EH (cell line): ENCODE results near the gene AMPD2.
"Not testable (repeated sequence)": the region's sequence is repeated elsewhere in the genome, so short reads cannot be mapped to it uniquely, and the experiment has no call there.

Experiments used
- DNase-seq: peaks from one replicate; pipeline ENCODE4 v3.0.0-alpha.2; 2015; ENCODE audit warnings: low read depth

The AMPD2 gene

GRCh38 chr1:109653306-109653705, 33.7 kb downstream of the AMPD2 start:
- DNase-seq = peak; percentile 51

- no peak for DNase-seq
Observed at GRCh38 chr1:109654519-109654918, 34.9 kb downstream of the AMPD2 start.

GRCh38 chr1:109655615-109656519, 36.2 kb downstream of the AMPD2 start, which contains the start of gene GSTM4:
TSS of gene GSTM4 (plus strand) at chr1:109656099. CDS start at chr1:109656390, 291 bp downstream.
- peak; percentile 81 for DNase-seq

GRCh38 chr1:109657395-109657794, 37.8 kb downstream of the AMPD2 start:
- no peak for DNase-seq

- DNase-seq = no peak
Observed at GRCh38 chr1:109657970-109658369, 38.3 kb downstream of the AMPD2 start.

- DNase-seq = no peak
Observed at GRCh38 chr1:109658533-109659042, 39.0 kb downstream of the AMPD2 start.

DNA sequence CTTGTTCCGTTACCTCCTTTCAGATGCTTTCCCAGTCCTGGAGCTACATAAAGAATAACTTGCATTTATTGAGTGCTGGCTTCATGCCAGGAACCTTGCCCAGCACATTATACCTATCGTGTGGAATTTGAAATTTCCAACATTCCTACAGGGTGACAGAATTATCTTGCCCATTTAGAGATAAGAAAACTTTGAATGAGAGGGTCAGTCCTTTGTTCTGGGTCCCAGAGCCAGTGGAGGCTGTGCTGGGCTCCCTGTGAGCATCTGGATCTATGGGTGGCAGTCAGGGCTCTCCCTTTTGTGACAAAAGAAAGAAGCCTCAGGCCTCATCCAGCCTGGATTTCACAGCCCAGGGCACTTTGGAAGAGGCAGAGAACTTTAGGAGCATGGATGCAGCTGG, 39.5 kb downstream of the AMPD2 start:
- DNase-seq = no peak

DNA sequence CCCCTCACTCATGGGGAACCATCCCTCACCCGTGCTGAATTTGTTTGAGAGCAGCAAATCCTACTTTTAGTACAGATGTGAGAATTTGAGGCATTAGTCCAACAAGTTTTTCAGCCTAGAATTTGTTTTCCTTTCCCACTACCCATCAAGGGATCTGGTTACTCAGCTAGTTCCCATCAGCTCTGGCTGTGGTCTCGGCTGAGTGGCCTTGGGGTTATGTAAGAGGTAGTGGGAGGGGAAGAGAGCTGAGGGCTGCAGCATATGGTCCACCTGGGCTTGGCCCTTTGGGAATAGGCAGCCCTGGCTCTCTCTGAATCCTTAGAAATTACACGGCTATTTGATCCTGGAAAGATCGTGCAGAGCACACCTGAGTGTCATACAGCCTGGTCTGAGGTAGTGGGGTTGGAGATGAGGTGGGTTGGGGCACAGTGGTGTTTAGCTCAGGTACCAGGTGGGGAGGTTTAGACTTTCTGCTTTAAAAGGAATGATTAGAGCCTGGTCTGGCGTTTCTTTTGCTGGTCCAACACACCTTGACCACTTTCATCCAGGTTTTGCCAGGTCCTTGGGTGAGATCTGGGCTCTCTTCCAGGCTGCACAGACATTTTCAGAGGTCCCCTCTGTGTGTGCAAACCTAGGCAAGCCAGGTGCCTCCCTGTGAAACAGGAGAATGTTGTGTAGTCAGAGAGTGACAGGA, 40.5 kb downstream of the AMPD2 start:
- DNase-seq = no peak

DNA sequence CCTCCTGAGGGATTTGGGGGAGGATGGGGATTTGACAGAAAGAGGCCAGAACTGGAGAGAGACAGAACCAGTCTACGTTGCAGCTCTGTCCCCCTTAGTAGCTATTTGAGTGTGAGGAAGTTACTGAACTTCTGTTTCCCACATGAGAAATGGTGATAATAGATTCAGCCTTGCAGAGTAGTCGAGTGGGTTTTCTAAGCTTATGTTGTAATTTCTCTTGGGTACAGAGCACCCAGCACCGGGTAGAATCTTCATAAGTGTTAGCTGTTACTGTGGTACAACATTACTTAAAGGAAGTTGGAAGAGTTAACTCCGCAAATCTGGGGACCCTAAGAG, 41.0 kb downstream of the AMPD2 start:
- not testable (repeated sequence) for DNase-seq

DNA sequence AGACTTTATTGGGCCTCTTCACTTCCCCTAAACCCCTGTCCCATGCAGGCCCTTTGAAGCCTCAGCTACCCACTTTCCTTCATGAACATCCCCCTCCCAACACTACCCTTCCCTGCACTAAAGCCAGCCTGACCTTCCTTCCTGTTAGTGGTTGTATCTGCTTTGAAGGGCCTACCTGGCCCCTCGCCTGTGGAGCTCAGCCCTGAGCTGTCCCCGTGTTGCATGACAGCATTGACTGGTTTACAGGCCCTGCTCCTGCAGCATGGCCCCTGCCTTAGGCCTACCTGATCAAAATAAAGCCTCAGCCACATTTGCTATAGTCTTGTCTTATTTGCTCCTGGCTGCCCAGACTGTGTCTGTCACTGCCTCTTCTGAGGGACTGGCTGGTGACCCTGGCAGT, 41.8 kb downstream of the AMPD2 start:
- DNase-seq = no peak

DNA sequence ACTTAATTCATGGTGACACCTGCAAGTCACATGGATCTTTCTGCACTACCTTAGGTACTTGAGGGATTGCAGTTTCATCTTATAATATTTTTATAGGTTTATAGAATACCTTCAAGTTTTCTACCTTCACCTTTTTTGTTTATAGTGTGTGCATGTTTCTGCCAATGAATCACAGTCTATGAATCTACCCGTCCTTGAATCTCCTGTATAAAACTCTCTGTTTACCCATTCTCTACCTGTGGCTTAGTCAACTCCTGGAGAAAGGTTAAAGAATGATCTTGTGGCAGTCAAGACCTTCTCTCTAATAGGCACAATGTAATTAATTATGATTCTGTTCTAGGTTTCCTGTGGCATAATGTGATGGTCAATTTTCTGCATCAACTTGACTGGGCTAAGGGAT, 45.0 kb downstream of the AMPD2 start:
- DNase-seq = no peak

DNA sequence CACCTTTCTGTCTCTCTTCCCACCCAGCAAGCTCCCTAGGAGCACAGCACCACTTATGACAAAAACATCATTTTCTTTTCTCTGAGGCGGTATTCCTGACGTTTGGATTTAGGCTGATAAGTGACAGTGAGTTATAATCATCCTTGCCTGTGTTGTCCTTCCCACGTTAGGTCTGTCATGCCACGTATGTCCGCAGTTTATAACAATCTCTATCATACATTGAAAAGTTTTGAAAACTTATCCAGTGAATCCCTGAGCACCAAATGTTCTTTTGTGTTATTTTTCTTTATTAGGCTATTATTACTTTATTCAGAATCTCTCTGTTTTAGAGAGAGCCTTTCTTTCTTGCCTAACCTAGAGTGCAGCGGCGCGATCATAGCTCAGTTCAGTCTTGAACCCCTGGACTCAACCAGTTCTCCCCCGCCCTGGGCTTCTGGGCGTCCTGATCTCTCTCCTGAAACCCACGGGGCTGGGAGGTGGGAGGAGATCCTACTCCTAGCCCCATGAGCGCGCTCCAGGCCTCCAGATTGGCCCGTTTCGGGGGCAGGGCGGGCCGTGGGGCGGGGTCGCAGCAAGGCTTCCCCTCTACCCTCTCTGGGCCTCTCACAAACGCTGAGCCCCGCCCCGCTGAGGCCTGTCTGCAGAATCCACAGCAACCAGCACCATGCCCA, 48.0 kb downstream of the AMPD2 start, which contains the start of gene GSTM2:
Gene GSTM2 (plus strand): TSS at position 606 of the 671 bp plus-strand sequence. CDS start 59 bp downstream, at position 665.
- DNase-seq = peak; percentile 88

DNA sequence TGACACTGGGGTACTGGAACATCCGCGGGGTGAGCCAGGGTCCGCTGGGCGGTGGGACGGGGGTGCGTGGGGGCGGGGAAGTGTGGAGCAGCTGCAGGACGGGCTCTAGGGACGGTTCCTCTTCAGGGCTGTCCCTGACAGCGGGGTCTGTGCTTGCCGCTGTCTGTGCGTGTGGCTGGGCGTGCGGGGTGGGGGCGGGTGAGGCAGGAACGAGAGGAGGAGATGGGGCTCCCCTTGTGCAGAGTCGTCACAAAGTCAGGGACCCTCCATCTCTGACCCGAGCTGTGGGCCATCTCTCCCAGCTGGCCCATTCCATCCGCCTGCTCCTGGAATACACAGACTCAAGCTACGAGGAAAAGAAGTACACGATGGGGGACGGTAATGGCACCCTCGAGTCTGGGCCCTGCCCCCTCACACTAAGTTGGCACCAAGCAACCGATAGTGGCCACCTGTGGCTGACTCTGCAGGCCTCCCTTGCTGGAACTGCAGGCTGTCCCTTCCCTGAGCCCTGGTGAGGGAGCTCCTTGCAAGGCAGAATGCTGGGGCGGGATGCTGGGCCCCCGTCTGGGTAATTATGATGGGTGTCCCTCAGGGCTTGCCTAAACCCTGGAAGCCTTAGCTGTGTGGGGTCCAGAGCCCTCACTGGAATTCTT, 48.6 kb downstream of the AMPD2 start:
- no peak for DNase-seq

DNA sequence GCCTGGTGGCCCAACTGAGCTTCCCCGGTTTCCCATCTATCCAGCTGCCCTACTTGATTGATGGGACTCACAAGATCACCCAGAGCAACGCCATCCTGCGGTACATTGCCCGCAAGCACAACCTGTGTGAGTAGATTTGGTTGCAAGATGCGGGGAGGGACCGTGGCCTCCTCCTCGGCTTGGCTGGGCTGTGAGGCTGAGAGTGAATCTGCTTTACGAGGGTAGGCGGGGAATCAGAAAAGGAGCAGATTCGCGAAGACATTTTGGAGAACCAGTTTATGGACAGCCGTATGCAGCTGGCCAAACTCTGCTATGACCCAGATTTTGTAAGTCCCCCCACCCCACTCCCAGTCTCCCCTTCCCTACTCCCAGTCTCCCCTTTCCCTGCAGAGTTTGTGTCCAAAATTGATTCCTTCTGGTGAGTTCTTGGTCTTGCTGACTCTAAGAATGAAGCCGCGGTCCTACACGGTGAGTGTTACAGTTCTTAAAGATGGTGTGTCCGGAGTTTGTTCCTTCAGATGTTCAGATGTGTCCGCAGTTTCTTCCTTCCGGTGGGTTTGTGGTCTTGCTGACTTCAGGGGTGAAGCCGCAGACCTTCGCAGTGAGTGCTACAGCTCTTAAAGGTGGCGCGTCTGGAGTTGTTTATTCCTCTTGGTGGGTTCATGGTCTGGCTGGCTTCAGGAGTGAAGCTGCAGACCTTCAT, 49.8 kb downstream of the AMPD2 start:
- no peak for DNase-seq

DNA sequence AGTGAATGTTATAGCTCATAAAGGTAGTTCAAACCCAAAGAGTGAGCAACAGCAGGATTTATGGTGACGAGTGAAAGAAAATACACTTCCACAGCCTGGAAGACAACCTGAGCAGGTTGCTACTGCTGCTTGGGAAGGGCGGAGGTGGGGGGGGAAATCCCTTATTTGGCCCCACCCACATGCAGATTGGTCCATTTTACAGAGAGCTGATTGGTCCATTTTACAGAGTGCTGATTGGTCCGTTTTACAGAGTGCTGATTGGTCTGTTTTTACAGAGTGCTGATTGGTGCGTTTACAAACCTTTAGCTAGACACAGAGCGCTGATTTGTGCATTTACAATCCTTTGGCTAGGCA, 50.3 kb downstream of the AMPD2 start:
- not testable (repeated sequence) for DNase-seq

GRCh38 chr1:109671067-109671466, 51.4 kb downstream of the AMPD2 start:
- DNase-seq = no peak

DNA sequence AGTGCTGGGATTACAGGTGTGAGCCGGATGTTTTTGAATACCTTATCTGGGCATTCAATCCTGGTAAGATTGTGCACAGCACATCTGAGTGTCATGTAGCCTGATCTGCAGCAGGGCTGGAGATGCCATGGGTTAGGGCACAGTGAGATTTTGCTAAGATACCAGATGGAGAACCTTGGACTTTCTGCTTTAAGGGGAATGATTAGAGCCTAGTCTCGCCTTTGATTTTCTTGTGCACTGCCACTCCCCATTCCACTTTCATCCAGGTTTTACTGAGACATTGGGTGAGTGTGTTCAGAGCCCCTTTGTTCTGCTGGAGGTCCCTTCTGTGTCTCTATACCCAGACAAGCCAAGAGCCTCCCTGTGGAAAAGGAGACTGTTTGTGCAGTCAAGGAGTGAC, 54.2 kb downstream of the AMPD2 start:
- not testable (repeated sequence) for DNase-seq

GRCh38 chr1:109676683-109677381, 57.2 kb downstream of the AMPD2 start:
- DNase-seq = peak; percentile 47

- no peak for DNase-seq
Observed at GRCh38 chr1:109677459-109677858, 57.8 kb downstream of the AMPD2 start.

DNA sequence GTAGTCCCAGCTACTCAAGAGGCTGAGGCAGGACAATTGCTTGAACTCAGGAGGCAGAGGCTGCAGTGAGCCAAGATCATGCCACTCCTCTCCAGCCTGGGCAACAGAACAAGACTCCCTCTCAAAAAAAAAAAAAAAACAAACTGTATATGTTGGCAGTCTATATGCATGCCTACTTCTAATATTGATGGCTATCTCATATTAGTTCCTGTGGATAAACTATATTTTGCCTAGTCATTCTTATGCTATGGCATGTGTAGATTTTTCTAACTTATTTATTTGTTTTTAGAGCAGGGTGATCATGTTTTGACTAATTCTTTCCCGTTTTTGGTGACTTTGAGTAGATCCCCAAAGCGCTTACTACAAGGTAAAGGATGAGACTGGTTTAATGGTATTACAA, 59.0 kb downstream of the AMPD2 start:
- not testable (repeated sequence) for DNase-seq
